Measurements from ENCODE around the gene CDC37L1. TPM values are rescaled to one million over a fixed set of nuclear protein-coding genes. Genes with fewer than 3 reads are reported as not detected.

The CDC37L1 gene
- total and polyA plus RNA-seq, 2 of the 8 experiments (the other 6 are each of a cell fraction or from before 2014, with no cell fraction given): 4.6 to 23.8 TPM

DNA sequence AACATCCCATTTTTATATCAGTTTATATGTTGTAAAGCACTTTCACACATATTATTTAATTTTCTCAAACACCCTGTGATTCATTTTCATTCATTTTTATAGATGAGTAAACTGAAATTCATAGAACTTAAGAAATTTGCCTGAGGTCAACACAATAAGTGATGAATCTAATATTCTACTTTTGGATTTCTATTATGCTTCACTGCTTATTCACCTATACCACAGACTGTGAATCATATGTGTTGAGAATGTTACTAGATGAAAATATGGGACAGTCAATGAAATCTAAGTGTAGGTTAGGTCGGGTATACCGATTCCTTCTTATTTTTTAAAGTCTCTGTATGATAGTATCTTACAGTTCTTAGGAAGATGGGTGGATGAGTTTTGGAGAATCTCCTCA lies 24.8 kb downstream of the CDC37L1 start (continued):
- TF ChIP-seq, protein P1, sequence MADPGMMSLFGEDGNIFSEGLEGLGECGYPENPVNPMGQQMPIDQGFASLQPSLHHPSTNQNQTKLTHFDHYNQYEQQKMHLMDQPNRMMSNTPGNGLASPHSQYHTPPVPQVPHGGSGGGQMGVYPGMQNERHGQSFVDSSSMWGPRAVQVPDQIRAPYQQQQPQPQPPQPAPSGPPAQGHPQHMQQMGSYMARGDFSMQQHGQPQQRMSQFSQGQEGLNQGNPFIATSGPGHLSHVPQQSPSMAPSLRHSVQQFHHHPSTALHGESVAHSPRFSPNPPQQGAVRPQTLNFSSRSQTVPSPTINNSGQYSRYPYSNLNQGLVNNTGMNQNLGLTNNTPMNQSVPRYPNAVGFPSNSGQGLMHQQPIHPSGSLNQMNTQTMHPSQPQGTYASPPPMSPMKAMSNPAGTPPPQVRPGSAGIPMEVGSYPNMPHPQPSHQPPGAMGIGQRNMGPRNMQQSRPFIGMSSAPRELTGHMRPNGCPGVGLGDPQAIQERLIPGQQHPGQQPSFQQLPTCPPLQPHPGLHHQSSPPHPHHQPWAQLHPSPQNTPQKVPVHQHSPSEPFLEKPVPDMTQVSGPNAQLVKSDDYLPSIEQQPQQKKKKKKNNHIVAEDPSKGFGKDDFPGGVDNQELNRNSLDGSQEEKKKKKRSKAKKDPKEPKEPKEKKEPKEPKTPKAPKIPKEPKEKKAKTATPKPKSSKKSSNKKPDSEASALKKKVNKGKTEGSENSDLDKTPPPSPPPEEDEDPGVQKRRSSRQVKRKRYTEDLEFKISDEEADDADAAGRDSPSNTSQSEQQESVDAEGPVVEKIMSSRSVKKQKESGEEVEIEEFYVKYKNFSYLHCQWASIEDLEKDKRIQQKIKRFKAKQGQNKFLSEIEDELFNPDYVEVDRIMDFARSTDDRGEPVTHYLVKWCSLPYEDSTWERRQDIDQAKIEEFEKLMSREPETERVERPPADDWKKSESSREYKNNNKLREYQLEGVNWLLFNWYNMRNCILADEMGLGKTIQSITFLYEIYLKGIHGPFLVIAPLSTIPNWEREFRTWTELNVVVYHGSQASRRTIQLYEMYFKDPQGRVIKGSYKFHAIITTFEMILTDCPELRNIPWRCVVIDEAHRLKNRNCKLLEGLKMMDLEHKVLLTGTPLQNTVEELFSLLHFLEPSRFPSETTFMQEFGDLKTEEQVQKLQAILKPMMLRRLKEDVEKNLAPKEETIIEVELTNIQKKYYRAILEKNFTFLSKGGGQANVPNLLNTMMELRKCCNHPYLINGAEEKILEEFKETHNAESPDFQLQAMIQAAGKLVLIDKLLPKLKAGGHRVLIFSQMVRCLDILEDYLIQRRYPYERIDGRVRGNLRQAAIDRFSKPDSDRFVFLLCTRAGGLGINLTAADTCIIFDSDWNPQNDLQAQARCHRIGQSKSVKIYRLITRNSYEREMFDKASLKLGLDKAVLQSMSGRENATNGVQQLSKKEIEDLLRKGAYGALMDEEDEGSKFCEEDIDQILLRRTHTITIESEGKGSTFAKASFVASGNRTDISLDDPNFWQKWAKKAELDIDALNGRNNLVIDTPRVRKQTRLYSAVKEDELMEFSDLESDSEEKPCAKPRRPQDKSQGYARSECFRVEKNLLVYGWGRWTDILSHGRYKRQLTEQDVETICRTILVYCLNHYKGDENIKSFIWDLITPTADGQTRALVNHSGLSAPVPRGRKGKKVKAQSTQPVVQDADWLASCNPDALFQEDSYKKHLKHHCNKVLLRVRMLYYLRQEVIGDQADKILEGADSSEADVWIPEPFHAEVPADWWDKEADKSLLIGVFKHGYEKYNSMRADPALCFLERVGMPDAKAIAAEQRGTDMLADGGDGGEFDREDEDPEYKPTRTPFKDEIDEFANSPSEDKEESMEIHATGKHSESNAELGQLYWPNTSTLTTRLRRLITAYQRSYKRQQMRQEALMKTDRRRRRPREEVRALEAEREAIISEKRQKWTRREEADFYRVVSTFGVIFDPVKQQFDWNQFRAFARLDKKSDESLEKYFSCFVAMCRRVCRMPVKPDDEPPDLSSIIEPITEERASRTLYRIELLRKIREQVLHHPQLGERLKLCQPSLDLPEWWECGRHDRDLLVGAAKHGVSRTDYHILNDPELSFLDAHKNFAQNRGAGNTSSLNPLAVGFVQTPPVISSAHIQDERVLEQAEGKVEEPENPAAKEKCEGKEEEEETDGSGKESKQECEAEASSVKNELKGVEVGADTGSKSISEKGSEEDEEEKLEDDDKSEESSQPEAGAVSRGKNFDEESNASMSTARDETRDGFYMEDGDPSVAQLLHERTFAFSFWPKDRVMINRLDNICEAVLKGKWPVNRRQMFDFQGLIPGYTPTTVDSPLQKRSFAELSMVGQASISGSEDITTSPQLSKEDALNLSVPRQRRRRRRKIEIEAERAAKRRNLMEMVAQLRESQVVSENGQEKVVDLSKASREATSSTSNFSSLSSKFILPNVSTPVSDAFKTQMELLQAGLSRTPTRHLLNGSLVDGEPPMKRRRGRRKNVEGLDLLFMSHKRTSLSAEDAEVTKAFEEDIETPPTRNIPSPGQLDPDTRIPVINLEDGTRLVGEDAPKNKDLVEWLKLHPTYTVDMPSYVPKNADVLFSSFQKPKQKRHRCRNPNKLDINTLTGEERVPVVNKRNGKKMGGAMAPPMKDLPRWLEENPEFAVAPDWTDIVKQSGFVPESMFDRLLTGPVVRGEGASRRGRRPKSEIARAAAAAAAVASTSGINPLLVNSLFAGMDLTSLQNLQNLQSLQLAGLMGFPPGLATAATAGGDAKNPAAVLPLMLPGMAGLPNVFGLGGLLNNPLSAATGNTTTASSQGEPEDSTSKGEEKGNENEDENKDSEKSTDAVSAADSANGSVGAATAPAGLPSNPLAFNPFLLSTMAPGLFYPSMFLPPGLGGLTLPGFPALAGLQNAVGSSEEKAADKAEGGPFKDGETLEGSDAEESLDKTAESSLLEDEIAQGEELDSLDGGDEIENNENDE (IDR thresholded peaks at IDR 0.05; ENCODE audit: insufficient replicate concordance, low read length): no peak
- TF ChIP-seq SUZ12 (IDR thresholded peaks at IDR 0.05; ENCODE audit: low read length) (no peak), JUND (IDR thresholded peaks at IDR 0.05; ENCODE audit: low read length) (no peak), RNF2 (IDR thresholded peaks at IDR 0.05; ENCODE audit: borderline replicate concordance, low read depth, low read length, missing control alignments, poor library complexity, severe bottlenecking) (no peak), CHD2 (IDR thresholded peaks at IDR 0.05; ENCODE audit: low read length) (no peak), TCF12 (IDR thresholded peaks at IDR 0.05; ENCODE audit: low read depth, low read length) (no peak), SIRT6 (IDR thresholded peaks at IDR 0.05; ENCODE audit: low read length) (no peak)
